Colonic mucosa (tissue), 4 donors: ENCODE measurements around the gene VASH2. TPM values are rescaled to one million over a fixed set of nuclear protein-coding genes. Genes with fewer than 3 reads are reported as not detected.

Source experiments
- DNase-seq: peaks from one replicate; pipeline ENCODE4 v3.0.0-alpha.2; 2020
- H3K27ac ChIP-seq: fragments of 200-600 bp; one replicate; pipeline ENCODE4 v1.8.0; 2021
- H3K27me3 ChIP-seq: fragments of 200-600 bp; one replicate; pipeline ENCODE4 v1.8.0; 2021
- H3K36me3 ChIP-seq: fragments of 200-600 bp; one replicate; pipeline ENCODE4 v1.8.0; 2021
- H3K4me1 ChIP-seq: fragments of 200-600 bp; one replicate; pipeline ENCODE4 v1.8.0; 2021; ENCODE audit warnings: mild to moderate bottlenecking
- H3K4me3 ChIP-seq: fragments of 200-600 bp; one replicate; pipeline ENCODE4 v1.8.0; 2021
- H3K9ac ChIP-seq, 2 donors: one replicate each; pipeline ENCODE4 v1.7.0; 2013; ENCODE audit warnings: control low read depth in 2 of 2, low read depth in 2 of 2, low read length in 2 of 2
- H3K9me3 ChIP-seq: fragments of 200-600 bp; one replicate; pipeline ENCODE4 v1.8.0; 2021
- intact Hi-C: fragments of 100-400 bp; cut with DNase I; formaldehyde crosslinking; loops from one replicate; pipeline ENCODE4 v1.14.1; 2022
- total RNA-seq, 2 donors: library from RNA; stranded (reverse); fragmentation: NEBNext Ultra II Directional in 1 of 2; extraction: Animal tissue kit (Norgen Biotek cat#: 25700) in 1 of 2; gene quantifications; one replicate each; pipeline ENCODE4 v1.2.1, GENCODE V29; 2021
- TF ChIP-seq, protein P1 (sequence below): fragments of 200-600 bp; IDR thresholded peaks from one replicate; pipeline ENCODE4 v1.8.0; 2022; ENCODE audit warnings: antibody characterized with exemption, mild to moderate bottlenecking
- donor health status: healthy.
- donor health status: DM: no; HTN: no; CAD: no.
- donor health status: DM: no; HTN: no; CAD: no.

Gene VASH2
- total RNA-seq, 2 donors from 2014 or later, result 0.48 to 1.6 TPM

DNA sequence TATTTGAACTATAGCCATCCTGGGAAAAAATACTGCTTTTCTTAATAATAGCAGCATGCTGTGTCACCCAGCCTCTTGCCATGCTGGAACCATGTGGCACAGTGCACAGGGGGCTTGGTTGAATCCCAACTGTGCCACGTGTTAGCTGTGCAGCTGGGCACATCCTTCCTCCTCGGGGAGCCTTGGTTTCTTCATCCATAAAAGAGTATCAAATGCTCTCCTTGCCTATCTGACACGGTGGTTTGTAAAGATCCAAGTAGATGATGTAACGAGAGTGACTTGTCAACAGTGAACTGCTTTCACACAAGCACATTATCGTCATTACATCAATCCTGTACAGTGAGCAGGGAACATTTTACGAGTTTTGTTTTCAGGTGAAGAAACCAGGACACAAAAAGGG is 24.4 kb downstream of the VASH2 start:
- Histone ChIP-seq H3K36me3 (no peaks in the 10 kb centered on the region), H3K27ac (no peak overlapping the region), H3K4me3 (no peak overlapping the region), H3K27me3 (no peaks in the 10 kb centered on the region), H3K9ac (no peak overlapping the region), H3K4me1 (no peaks in the 10 kb centered on the region), H3K9me3 (no peaks in the 10 kb centered on the region)
- TF ChIP-seq, protein P1, sequence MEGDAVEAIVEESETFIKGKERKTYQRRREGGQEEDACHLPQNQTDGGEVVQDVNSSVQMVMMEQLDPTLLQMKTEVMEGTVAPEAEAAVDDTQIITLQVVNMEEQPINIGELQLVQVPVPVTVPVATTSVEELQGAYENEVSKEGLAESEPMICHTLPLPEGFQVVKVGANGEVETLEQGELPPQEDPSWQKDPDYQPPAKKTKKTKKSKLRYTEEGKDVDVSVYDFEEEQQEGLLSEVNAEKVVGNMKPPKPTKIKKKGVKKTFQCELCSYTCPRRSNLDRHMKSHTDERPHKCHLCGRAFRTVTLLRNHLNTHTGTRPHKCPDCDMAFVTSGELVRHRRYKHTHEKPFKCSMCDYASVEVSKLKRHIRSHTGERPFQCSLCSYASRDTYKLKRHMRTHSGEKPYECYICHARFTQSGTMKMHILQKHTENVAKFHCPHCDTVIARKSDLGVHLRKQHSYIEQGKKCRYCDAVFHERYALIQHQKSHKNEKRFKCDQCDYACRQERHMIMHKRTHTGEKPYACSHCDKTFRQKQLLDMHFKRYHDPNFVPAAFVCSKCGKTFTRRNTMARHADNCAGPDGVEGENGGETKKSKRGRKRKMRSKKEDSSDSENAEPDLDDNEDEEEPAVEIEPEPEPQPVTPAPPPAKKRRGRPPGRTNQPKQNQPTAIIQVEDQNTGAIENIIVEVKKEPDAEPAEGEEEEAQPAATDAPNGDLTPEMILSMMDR, result no peak
- intact Hi-C loops, result no loop called here
- DNase-seq, result no peak

DNA sequence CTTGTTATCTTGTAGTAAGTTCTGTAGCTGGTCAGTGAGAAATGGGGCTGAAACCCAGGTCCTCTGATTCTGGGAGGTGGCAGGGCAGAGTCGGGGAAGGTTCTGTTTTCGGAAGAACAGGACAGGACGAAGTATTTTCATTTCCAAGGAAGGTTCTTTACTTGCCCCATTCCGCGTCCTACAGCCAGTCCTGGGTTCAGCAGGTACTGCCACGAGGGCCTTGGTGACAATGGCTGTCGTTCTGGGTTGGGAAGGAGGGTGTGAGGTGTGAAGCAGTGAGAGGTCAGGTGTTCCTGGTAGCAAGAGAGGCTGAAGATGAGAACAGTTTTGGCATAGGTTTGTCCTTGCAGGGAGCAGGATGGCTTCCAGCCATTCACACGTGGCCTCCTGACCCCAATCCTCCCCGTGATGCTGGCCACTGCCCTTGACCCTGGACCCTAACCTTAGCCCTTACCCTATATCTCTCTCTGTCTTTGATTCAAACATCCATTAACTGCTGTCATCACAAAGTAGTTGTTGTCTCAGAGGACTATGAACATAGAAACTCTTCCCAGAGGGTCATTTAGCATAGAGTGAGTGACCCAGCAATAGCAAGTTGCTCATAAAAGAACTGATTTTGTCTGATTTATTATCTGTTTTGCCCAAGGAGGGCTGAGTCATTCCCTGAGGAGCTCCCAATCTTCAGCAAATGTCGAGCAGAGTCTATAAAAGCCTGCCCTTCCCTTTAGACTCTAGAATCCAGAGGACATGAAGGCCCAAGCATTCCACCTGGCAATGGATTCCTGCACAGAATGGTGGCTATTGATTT is 25.0 kb downstream of the VASH2 start:
- Histone ChIP-seq H3K36me3 (no peaks in the 10 kb centered on the region), H3K4me1 (no peaks in the 10 kb centered on the region), H3K4me3 (no peak overlapping the region), H3K27me3 (no peaks in the 10 kb centered on the region), H3K9me3 (no peaks in the 10 kb centered on the region), H3K27ac (no peak overlapping the region), H3K9ac (no peak overlapping the region)
- intact Hi-C loops, result no loop called here
- DNase-seq, result no peak
- TF ChIP-seq, protein P1, result no peak

DNA sequence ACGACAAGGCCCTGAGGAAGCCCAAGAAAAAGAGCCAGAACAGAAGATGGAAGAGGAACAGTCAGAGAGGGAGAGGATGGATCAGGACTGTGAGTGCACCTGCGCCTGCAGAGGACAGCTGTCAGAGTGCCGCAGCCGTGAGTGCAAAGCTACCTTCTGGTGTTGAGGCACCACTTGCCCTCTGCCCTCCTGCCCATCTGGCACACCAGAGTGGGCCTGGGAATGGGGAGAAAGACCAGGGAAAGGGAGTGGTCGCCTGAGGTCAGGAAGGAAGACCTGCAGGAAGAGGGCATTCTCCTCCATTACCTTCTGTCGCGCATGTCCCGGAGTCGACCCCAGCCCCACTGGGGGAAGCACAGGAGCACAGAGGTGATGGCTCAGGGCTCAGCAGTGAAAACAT is 26.2 kb downstream of the VASH2 start:
- Histone ChIP-seq H3K36me3 (no peaks in the 10 kb centered on the region), H3K27ac (no peak overlapping the region), H3K27me3 (no peaks in the 10 kb centered on the region), H3K9ac (no peak overlapping the region), H3K4me1 (no peaks in the 10 kb centered on the region), H3K9me3 (no peaks in the 10 kb centered on the region), H3K4me3 (no peak overlapping the region)
- DNase-seq, result no peak
- TF ChIP-seq, protein P1, result no peak
- intact Hi-C loops, result no loop called here

DNA sequence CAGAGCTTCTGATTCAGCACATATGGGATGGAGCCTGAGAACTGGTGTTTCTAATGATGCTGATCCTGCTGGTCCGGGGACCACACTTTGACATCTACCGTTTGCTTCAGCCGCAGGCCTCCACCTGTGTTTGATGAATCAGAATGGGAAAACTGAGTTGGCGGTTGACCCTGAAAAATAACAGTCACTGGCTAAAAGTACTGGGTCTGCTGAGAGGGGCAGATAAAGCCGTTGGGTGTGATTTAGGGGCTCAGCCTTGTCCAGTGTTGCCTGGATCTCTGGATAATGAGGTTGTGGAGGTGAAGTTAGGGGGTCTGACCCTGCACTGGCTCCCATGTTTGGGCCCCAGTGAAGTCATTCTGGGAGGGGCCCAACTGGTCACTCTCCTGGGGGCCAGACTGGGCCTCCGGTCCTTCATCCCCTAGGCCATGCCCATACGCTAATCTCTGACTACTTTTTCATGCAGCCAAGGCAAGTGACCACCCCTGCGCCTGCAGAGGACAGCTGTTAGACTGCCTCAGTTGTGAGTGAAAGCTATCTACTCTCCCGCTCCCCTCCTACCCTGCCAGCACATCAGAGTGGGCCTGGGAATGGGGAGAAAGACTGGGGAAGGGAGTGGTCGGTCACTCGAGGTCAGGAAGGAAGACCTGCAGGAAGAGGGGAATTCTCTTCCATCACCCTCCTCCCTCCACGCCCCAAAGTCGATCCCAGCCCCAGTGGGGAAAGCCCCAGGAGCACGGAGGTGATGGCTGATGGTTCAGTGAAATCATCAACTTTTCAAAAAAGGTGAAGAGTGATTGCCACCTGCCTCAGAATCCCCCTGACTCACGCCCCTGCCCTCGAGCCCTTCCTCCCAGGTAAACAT is 27.7 kb downstream of the VASH2 start:
- no peak for DNase-seq
- intact Hi-C loops, result no loop called here
- H3K36me3 ChIP-seq, result no peaks in the 10 kb centered on the region
- no peaks in the 10 kb centered on the region for H3K9me3 ChIP-seq
- no peak overlapping the region for H3K27ac ChIP-seq
- TF ChIP-seq, protein P1, result no peak
- no peak overlapping the region for H3K9ac ChIP-seq
- H3K27me3 ChIP-seq, result no peaks in the 10 kb centered on the region
- H3K4me3 ChIP-seq, result no peak overlapping the region
- no peaks in the 10 kb centered on the region for H3K4me1 ChIP-seq

DNA sequence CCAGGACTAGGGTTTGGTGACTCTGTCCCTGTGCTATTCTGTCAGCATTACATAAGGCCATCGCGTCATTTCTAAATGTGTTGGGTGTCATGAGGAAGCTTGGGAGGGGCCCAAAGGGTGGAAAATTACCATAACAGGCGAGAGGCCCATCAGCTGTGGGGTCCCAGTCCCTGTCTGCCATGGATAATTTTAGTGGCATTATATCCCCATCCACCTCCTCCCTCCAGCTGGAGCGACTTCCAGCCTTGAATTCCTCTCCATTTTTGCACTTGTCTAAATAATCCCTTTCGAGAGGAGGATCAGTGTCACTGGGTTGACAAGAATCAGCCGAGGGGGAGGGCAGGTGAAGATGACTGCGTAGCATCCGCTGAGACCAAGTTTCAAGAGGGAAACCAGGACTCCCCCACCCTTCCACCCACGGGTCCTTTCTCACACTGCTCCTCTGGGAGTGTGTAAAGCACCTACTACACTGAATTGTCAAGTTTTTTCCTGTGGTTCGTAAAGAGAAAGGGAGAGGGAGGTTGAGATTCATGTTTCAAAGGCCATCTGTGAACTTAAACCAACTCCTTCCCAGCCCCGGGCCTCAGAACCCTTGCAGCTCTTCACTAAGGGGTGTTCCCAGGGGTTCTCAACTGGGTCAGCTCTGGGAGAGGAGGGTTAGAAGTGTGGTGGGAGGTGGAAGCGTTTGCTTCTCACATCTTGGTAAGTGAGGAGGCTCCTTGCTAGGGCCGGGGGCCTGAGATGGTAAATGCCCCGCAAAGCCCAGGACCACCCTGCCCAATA is 29.2 kb downstream of the VASH2 start:
- no peak overlapping the region for H3K27ac ChIP-seq
- TF ChIP-seq, protein P1, result no peak
- intact Hi-C loops, result loop anchor here (10.0 kb wide), 1 partner anchor 315 kb away; no protein-coding TSS in a partner anchor

More for the DNA sequence above, 29.2 kb downstream of the VASH2 start:
- Histone ChIP-seq H3K27me3 (no peaks in the 10 kb centered on the region), H3K36me3 (no peaks in the 10 kb centered on the region), H3K9ac (no peak overlapping the region), H3K4me1 (no peaks in the 10 kb centered on the region), H3K4me3 (no peak overlapping the region), H3K9me3 (no peaks in the 10 kb centered on the region)
- DNase-seq, result no peak
